GM12878 (cell line): ENCODE measurements around the gene CABP7. TPM values are rescaled to one million over a fixed set of nuclear protein-coding genes. Genes with fewer than 3 reads are reported as not detected.

ENCODE experiments used
- ATAC-seq: fragments of 200-7000 bp; cut with Tn5 transposase; 3 replicates; pipeline ENCODE4 v1.9.1; 2020; ENCODE audit warnings: mild to moderate bottlenecking, moderate library complexity
- BruUV-seq: library from RNA; stranded (reverse); fragments of 400-500 nt; replicated peaks from 2 replicates; lab custom pipeline; 2021; lab: Mats Ljungman, UMichigan
- CTCF ChIA-PET: fragments of 300-600 bp; sonication (Branson Sonifier 250); formaldehyde crosslinking; extraction: SDS; loops from one replicate; lab custom pipeline; 2021; ENCODE audit warnings: inconsistent platforms; lab: Yijun Ruan, JAX
- POLR2A ChIA-PET: fragments of 350-600 bp; formaldehyde crosslinking; extraction: SDS; loops from one replicate; lab custom pipeline; 2021; ENCODE audit warnings: inconsistent platforms; lab: Charles Lee
- RAD21 ChIA-PET: fragments of 300-600 bp; sonication (Branson Sonifier 250); formaldehyde crosslinking; loops from one replicate; lab custom pipeline; 2023; ENCODE audit warnings: antibody characterized with exemption; ENCODE audit not compliant: unreplicated experiment; lab: Charles Lee
- SMC1A ChIA-PET: fragments of 300-600 bp; sonication (Branson Sonifier 250); formaldehyde crosslinking; loops from one replicate; lab custom pipeline; 2023; ENCODE audit not compliant: unreplicated experiment, uncharacterized antibody; lab: Charles Lee
- DNase-seq: peaks from one replicate; pipeline ENCODE4 v3.0.0-alpha.2; 2011; ENCODE audit warnings: low read depth, low spot score
- FAIRE-seq: peaks from 3 replicates; lab custom pipeline; 2011; peaks lifted over from hg19 to GRCh38; lab: Jason Lieb, UNC
- H2AFZ ChIP-seq: 2 replicates; pipeline ENCODE4 v1.6.0; 2011; ENCODE audit warnings: low read depth, low read length, control low read depth; ENCODE audit not compliant: control insufficient read depth
- H3K27ac ChIP-seq: 2 replicates; pipeline ENCODE4 v1.5.1; 2011; ENCODE audit warnings: control low read depth; ENCODE audit not compliant: control insufficient read depth, insufficient read depth
- H3K27me3 ChIP-seq, 2 experiments: replicated peaks in 1 of 2; 2 replicates each; pipeline versions ENCODE4 v1.6.0 to v1.6.1; 2011; ENCODE audit warnings: low read length in 1 of 2; ENCODE audit not compliant: control insufficient read depth in 2 of 2, insufficient read depth in 2 of 2
- H3K36me3 ChIP-seq, 2 experiments: 2 replicates each; pipeline ENCODE4 v1.5.1; 2011; ENCODE audit warnings: low read length in 1 of 2; ENCODE audit not compliant: control insufficient read depth in 2 of 2, insufficient read depth in 2 of 2
- H3K4me1 ChIP-seq: 2 replicates; pipeline ENCODE4 v1.6.1; 2011; ENCODE audit warnings: mild to moderate bottlenecking, low read length, moderate library complexity, mixed read lengths; ENCODE audit not compliant: control insufficient read depth, insufficient read depth
- H3K4me2 ChIP-seq: 2 replicates; pipeline ENCODE4 v1.6.0; 2011; ENCODE audit warnings: control low read depth; ENCODE audit not compliant: control insufficient read depth, insufficient read depth
- H3K4me3 ChIP-seq: fragments of 200-600 bp; sonication (generic); 2 replicates; pipeline ENCODE4 v1.5.1; 2016
- H3K79me2 ChIP-seq: 2 replicates; pipeline ENCODE4 v1.6.0; 2011; ENCODE audit warnings: low read length; ENCODE audit not compliant: control insufficient read depth, insufficient read depth
- H3K9ac ChIP-seq: 2 replicates; pipeline ENCODE4 v1.8.0; 2011; ENCODE audit warnings: low read length, control low read depth, mixed read lengths; ENCODE audit not compliant: control insufficient read depth, insufficient read depth
- H3K9me3 ChIP-seq: replicated peaks from 3 replicates; pipeline ENCODE4 v1.5.1; 2011; ENCODE audit warnings: mild to moderate bottlenecking, low read length; ENCODE audit not compliant: control insufficient read depth, insufficient read depth
- H4K20me1 ChIP-seq: 2 replicates; pipeline ENCODE4 v1.6.0; 2011; ENCODE audit not compliant: control insufficient read depth, insufficient read depth
- EP300 ChIP-seq, 2 experiments: fragments of 150-350 bp in 1 of 2; IDR thresholded peaks; 2 replicates each; pipeline ENCODE4 v1.6.1; 2011 to 2012; ENCODE audit warnings: low read depth in 2 of 2, low read length in 2 of 2, borderline replicate concordance in 1 of 2, improper control_type of control experiment in 1 of 2, inconsistent platforms in 1 of 2; ENCODE audit not compliant: control insufficient read depth in 1 of 2
- FOXM1 ChIP-seq: IDR thresholded peaks from 2 replicates; pipeline ENCODE4 v1.6.1; 2012; ENCODE audit warnings: low read depth, mild to moderate bottlenecking, inconsistent platforms, low read length, moderate library complexity
- HDAC2 ChIP-seq: fragments of 200-600 bp; sonication (generic); IDR thresholded peaks from 2 replicates; pipeline ENCODE4 v1.6.1; 2017
- SMAD1 ChIP-seq: fragments of 450-650 bp; IDR thresholded peaks from 2 replicates; pipeline ENCODE4 v1.6.1; 2018; ENCODE audit warnings: mild to moderate bottlenecking, low read depth; ENCODE audit not compliant: partially characterized antibody
- SMARCA5 ChIP-seq: fragments of 450-650 bp; IDR thresholded peaks from 2 replicates; pipeline ENCODE4 v1.6.1; 2017; ENCODE audit warnings: mild to moderate bottlenecking
- SRF ChIP-seq, 2 experiments: IDR thresholded peaks; 2 replicates each; pipeline ENCODE4 v1.6.1; 2011; ENCODE audit warnings: low read depth in 2 of 2, low read length in 2 of 2, mild to moderate bottlenecking in 1 of 2, moderate library complexity in 1 of 2
- ZNF24 ChIP-seq: fragments of 450-650 bp; IDR thresholded peaks from 2 replicates; pipeline ENCODE4 v1.6.1; 2017; ENCODE audit warnings: antibody characterized with exemption, mild to moderate bottlenecking
- WGBS: methylation state at CpG from one replicate; pipeline ENCODE4 v1.1.6; 2016; ENCODE audit warnings: low lambda C conversion rate; ENCODE audit not compliant: insufficient replicate concordance, insufficient coverage; ENCODE audit errors: missing lambda C conversion rate; 5-methylcytosine and 5-hydroxymethylcytosine counted together
- in situ Hi-C: fragments of 300-500 bp; cut with MboI; formaldehyde crosslinking; loops from 9 replicates; pipeline ENCODE4 v1.14.3; 2018; ENCODE audit warnings: mixed read lengths
- intact Hi-C: fragments of 100-400 bp; cut with micrococcal nuclease; formaldehyde crosslinking; loops from one replicate; pipeline ENCODE4 v1.14.2; 2022; ENCODE audit not compliant: unreplicated experiment
- polyA plus RNA-seq, 11 experiments: library from polyadenylated mRNA; depleted of rRNA in 4 of 11; unstranded in 6 of 11; stranded (reverse) in 5 of 11; fragments of >200 nt; fragmentation: Nextera tagmentation in 4 of 11; fragmentation: Illumina TruSeq in 1 of 11; extraction: Ambion mirVana in 4 of 11; extraction: Trizol in 1 of 11; gene quantifications; 1 replicate in 1 of 11; 2 replicates in 10 of 11; pipeline versions ENCODE4 v1.2.1 to v1.2.3, GENCODE V29; 2011 to 2016; ENCODE audit warnings: inconsistent platforms in 2 of 11, missing spikeins in 2 of 11, low read depth in 1 of 11
- total RNA-seq, 4 experiments: library from RNA; depleted of rRNA in 3 of 4; stranded (reverse); fragments of >200 nt in 3 of 4; fragmentation: Illumina TruSeq in 1 of 4; extraction: Trizol in 1 of 4; gene quantifications; 2 replicates each; pipeline versions ENCODE4 v1.2.1 to v1.2.3, GENCODE V29; 2013 to 2021
- TF ChIP-seq, protein P1 (sequence below): IDR thresholded peaks from 2 replicates; pipeline ENCODE4 v1.6.1; 2012; ENCODE audit warnings: low read length, inconsistent platforms
- TF ChIP-seq, protein P2 (sequence below), 3 experiments: IDR thresholded peaks in 2 of 3; conservative IDR thresholded peaks in 1 of 3; 2 replicates each; pipeline ENCODE4 v1.5.1; 2011; ENCODE audit warnings: low read depth in 3 of 3, low read length in 3 of 3, mild to moderate bottlenecking in 3 of 3, control low read depth in 2 of 3, moderate library complexity in 2 of 3, inconsistent platforms in 1 of 3, mixed read lengths in 1 of 3; ENCODE audit not compliant: control insufficient read depth in 2 of 3, insufficient read depth in 1 of 3; ENCODE audit errors: extremely low read depth in 1 of 3

CABP7 gene
- total and polyA plus RNA-seq, 10 of the 15 experiments (the other 5 are each of a cell fraction or from before 2014, with no cell fraction given), result 0.02 to 0.18 (median 0.05) TPM; not detected in 5

DNA sequence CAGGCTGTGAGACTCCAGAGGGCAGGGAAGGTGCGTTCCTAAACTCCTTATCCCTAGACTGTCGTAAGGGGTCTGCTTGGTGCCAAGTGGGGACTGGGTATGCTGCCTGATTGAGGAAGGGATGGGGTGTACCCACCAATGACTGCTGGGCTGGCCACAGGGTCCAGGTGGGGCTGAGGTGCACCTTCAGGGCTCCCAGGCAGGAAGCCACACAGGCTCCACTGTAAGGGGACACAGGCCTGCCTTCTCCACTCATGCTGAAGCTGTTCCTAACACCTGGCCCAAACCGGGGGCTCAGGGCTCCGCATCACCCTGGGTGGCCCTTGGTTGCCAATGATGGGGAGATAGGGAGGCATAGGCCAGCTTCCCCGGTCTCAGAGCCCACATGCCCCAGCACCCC is 20.4 kb downstream of the CABP7 start:
- Histone ChIP-seq H4K20me1 (no peaks in the 10 kb centered on the region), H2AFZ (no peak overlapping the region), H3K9ac (no peak overlapping the region), H3K27me3 (no peaks in the 10 kb centered on the region), H3K4me3 (no peak overlapping the region), H3K4me1 (no peaks in the 10 kb centered on the region), H3K79me2 (no peaks in the 10 kb centered on the region), H3K9me3 (no peaks in the 10 kb centered on the region), H3K4me2 (no peak overlapping the region), H3K27ac (no peak overlapping the region)
- POLR2A ChIA-PET, result interaction anchor here (0.6 kb wide), 1 partner anchor 101 kb away, joined by 4 read pairs; no protein-coding TSS in a partner anchor
- no peak for ATAC-seq
- no peak for DNase-seq
- SMC1A ChIA-PET, result no interaction called here
- CTCF ChIA-PET, result interaction anchor here (1.2 kb wide), 1 partner anchor 150 kb away, joined by 3 read pairs; no protein-coding TSS in a partner anchor
- in situ Hi-C loops, result no loop called here
- RAD21 ChIA-PET, result no interaction called here
- intact Hi-C loops, result no loop called here
- 96% methylated on average over 5 of the region's 5 CpGs for WGBS
- TF ChIP-seq, protein P1, sequence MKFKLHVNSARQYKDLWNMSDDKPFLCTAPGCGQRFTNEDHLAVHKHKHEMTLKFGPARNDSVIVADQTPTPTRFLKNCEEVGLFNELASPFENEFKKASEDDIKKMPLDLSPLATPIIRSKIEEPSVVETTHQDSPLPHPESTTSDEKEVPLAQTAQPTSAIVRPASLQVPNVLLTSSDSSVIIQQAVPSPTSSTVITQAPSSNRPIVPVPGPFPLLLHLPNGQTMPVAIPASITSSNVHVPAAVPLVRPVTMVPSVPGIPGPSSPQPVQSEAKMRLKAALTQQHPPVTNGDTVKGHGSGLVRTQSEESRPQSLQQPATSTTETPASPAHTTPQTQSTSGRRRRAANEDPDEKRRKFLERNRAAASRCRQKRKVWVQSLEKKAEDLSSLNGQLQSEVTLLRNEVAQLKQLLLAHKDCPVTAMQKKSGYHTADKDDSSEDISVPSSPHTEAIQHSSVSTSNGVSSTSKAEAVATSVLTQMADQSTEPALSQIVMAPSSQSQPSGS, result no peak
- TF ChIP-seq SRF (IDR thresholded peaks at IDR 0.05; ENCODE audit: low read depth in 2 of 2, low read length in 2 of 2) (no peak), EP300 (IDR thresholded peaks at IDR 0.05; ENCODE audit: borderline replicate concordance in 1 of 2, control insufficient read depth in 1 of 2, low read depth in 2 of 2, low read length in 2 of 2) (no peak), FOXM1 (no peak), ZNF24 (no peak), HDAC2 (no peak), SMAD1 (no peak), SMARCA5 (no peak)
- TF ChIP-seq, protein P2, sequence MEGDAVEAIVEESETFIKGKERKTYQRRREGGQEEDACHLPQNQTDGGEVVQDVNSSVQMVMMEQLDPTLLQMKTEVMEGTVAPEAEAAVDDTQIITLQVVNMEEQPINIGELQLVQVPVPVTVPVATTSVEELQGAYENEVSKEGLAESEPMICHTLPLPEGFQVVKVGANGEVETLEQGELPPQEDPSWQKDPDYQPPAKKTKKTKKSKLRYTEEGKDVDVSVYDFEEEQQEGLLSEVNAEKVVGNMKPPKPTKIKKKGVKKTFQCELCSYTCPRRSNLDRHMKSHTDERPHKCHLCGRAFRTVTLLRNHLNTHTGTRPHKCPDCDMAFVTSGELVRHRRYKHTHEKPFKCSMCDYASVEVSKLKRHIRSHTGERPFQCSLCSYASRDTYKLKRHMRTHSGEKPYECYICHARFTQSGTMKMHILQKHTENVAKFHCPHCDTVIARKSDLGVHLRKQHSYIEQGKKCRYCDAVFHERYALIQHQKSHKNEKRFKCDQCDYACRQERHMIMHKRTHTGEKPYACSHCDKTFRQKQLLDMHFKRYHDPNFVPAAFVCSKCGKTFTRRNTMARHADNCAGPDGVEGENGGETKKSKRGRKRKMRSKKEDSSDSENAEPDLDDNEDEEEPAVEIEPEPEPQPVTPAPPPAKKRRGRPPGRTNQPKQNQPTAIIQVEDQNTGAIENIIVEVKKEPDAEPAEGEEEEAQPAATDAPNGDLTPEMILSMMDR (IDR thresholded peaks at IDR 0.05 in 2 of 3, conservative IDR thresholded peaks at IDR 0.05 in 1 of 3; ENCODE audit: control insufficient read depth in 2 of 3, extremely low read depth in 1 of 3, insufficient read depth in 1 of 3, low read depth in 3 of 3, low read length in 3 of 3), result no peak
- TF ChIP-seq, all 136 proteins: peak for 0
- FAIRE-seq, result no peak
- no peaks in the 10 kb centered on the region; a peak in 1 of 4 replicates for H3K36me3 ChIP-seq
- no TSS peak for BruUV-seq
